HG03439 (cell line): Measurements from ENCODE around the gene CASTOR2.
"Not testable (repeated sequence)": the region's sequence is repeated elsewhere in the genome, so short reads cannot be mapped to it uniquely, and the experiment has no call there.

Experiments used
- ATAC-seq: cut with Tn5 transposase; IDR thresholded peaks from one replicate; pipeline ENCODE4 v1.9.1; 2021; ENCODE audit warnings: mild to moderate bottlenecking, moderate library complexity; ENCODE audit not compliant: unreplicated experiment

The CASTOR2 gene

DNA sequence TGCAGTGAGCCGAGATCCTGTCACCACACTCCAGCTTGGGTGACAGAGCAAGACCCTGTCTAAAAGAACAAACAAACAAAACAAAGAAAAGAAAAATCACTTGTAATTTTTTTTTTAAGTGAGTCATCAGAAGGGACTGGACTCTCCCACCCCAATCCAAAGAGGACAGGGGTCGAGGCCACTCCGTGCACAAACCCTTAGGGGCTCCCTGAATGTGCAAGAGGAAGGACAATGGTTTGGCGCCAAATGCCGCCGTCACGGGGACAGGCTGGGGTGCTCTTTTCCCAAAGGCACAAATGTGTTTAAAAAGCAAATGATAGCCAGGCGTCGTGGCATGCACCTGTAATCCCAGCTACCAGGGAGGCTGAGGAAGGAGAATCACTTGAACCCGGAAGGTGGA, 85.3 kb downstream of the CASTOR2 start:
- ATAC-seq, result no peak

DNA sequence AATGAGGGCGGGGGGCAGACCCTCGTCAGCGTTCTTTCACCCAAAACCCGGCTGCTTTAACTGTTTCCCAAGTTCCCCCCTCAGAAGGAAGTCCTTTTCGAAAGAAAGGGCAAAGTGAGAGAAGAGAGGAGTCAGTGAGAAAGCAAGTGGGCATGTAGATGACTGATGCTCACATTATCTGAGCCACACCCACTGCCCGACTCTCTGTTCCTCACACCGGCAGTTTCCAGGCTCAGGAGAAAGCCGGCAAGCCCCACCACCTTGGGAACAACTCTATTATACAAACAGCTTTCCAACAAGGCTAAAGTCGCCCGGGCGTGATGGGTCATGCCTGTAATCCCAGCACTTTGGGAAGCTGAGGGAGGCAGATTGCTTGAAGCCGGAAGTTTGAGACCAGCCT, 86.0 kb downstream of the CASTOR2 start:
- ATAC-seq, result no peak

DNA sequence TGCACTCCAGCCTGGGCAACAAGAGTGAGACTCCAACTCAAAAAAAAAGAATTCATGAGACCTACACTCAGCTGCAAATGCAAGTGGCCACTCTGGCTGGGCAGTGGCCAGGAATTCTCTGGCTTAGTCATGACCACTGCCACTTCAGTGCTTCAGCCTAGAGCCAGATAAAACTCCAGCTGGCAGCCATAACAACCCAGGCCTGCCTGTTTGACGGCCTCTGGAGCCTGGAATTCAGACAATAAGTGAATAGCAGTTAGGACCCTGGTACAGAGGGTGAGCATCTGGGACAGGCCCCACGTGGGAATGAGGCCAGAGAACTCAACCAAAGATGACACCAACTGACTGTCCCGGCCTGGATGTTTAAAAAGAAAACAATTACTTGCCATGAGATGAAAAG, 90.2 kb downstream of the CASTOR2 start:
- ATAC-seq, result no peak

DNA sequence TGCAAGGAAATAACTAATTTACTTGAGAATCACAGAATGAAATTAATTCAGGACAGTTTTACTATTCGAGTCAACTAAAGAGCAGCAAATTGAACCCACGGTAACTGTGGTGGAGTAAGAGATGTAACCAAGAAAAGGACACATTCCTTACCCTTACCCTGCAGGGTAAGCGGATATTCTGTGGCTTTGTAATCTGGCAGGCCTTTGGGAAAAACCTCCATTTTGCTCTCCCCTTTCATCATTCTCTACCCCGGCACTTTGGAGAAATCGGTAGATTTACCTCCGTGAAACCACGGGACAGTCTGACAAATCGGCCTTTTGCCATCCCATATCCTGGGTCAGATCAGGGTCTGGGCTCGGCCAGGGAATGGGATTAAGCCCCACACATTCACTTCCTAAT, 90.7 kb downstream of the CASTOR2 start:
- ATAC-seq, result no peak

DNA sequence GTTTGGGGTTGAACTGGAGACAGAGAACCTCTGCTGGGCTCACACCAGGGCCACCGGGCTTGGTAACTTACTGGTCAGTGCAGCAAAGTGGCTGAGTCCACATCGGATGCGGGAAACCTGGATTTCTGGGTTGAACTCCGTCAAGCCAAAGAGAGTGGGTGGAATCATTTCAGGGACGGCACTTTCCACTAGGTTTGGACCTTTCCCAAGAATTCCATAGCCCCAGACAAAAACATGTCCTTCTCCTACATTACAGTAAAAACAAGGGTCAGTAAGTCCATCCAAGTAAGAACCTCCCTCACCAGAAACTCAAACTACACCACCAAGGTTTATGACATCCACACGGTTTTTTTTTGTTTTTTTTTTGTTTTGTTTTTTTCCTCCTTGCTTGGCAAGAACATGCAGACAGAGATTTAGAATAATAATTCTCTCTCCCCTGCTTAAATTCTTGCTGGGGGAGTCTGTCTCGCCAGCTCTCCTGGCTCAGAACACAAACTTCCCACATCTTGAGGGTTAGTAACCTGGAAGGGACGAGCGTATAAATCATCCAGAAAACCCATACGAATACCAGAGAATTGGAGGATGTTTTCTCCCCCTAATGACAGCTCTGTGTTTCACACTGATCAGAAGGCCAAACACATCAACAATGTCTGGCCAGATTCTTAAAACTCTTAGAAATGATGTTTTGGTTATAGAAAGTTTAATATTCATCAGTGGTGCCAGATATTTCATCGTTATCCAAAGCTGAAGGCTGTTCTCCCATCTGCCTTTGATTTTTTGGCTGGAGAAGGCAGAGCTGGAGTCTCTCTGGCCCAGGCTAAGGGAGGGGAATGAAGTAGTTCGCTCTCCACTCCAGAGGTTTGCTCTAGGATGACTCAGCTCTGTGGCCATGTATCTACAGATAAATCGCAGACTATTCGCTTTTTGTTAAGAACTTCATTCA, 91.6 kb downstream of the CASTOR2 start:
- no peak for ATAC-seq

DNA sequence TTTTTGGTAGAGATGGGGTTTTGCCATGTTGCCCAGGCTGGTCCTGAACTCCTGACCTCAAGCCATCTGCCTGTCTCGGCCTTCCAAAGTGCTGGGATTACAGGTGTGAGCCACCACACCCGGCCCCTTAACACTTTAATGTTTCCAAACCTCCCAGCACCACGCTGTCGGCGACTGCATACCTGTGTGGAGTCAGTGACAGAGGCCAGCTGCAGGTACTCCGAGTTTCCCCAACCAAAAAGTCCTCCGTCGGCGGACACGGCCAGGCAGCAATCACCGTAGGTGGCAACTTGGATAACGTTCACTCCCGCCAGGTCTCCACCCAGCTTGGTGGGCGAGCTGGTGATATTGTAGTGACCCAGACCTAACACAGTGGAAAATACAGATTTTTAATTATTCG, 93.9 kb downstream of the CASTOR2 start:
- no peak for ATAC-seq

DNA sequence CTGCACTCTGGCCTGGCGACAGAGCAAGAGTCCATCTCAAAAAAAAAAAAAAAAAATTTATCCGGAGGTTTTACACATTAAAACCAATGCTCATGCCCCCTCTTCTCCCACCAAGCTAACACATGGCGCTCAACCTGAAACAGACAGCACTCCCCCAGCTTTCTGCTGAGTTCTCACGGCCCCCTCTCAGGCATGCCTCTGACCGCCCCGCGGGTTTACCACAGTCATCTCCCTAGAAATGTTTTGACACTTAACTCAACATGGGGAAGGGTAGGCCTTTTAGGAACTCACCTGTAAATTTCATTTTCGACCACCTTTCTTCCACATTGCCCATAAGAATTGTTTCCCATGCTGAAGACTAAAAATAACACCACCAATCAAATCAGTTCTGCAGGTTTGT, 99.8 kb downstream of the CASTOR2 start:
- no peak for ATAC-seq

- no peak for ATAC-seq
Observed at GRCh38 chr7:75064801-75065200, 100.3 kb downstream of the CASTOR2 start.

- ATAC-seq, result no peak
Observed at GRCh38 chr7:75066521-75066920, 102.0 kb downstream of the CASTOR2 start.

DNA sequence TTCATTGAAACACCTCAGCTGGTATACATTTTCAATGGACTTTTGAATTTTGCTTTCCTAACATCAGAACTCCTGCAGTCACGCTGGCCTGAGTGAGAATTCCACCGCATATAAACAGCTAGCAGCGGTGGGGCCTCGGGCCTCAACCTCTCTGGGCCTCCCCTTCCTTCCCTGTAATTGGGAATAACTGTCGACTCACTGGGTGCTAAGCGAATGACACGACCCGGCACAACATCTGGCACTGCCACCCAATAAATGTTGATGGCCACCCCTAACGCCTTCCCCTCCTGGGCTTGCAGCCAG, 108.4 kb downstream of the CASTOR2 start:
- ATAC-seq, result no peak

DNA sequence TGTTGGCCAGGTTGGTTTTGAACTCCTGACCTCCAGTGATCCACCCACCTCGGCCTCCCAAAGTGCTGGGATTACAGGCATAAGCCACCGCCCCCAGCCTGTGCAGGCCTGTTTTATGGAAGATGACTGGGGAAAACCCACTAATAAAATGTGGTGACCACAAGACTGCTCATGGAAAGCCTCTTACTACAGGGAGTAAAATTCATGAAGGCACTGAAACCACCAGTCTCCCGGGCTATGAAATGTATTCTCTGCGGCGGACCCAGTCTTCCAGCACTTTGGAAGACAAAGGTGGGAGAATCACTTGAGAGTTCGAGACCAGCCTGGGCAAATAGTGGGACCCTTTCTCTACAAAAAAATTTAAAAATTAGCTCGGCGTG, 109.7 kb downstream of the CASTOR2 start:
- ATAC-seq, result not testable (repeated sequence)
